Measurements from ENCODE around the gene PIAS4.
A peak's percentile ranks its signal among the peaks of the same experiment; 100 is the strongest.
"Not testable (repeated sequence)": the region's sequence is repeated elsewhere in the genome, so short reads cannot be mapped to it uniquely, and the experiment has no call there.

The PIAS4 gene

DNA sequence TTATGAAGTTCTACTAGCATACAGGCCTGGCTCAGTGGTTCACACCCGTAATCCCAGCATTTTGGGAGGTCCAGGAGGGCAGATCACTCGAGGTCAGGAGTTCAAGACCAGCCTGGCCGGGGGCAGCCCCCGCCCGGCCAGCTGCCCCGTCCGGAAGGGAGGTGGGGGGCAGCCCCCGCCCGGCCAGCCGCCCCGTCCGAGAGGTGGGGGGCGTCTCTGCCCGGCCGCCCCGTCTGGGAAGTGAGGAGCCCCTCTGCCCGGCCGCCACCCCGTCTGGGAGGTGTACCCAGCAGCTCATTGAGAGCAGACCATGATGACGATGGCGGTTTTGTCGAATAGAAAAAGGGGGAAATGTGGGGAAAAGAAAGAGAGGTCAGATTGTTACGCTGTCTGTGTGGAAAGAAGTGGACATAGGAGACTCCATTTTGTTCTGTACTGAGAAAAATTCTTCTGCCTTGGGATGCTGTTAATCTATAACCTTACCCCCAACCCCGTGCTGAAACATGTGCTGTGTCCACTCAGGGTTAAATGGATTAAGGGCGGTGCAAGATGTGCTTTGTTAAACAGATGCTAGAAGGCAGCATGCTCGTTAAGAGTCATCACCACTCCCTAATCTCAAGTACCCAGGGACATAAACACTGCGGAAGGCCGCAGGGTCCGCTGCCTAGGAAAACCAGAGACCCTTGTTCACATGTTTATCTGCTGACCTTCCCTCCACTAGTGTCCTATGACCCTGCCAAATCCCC lies 8.7 kb upstream of the PIAS4 start:
- not testable (repeated sequence) for DNase-seq

DNA sequence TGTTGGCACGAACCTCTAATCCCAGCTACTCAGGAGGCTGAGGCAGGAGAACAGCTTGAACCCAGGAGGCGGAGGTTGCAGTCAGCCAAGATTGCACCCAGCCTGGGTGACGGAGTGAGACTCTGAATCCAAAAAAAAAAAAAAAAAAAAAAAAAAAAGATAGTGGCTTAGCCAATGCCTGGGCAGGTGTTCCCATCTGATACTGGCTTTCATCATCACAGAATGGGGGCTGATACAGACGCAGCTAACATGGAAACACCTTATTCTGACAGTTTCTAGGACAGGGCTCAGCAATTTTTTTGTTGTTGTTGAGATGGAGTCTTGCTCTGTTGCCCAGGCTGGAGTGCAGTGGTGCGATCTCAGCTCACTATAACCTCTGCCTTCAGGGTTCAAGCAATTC lies 6.7 kb upstream of the PIAS4 start:
- not testable (repeated sequence) for DNase-seq

DNA sequence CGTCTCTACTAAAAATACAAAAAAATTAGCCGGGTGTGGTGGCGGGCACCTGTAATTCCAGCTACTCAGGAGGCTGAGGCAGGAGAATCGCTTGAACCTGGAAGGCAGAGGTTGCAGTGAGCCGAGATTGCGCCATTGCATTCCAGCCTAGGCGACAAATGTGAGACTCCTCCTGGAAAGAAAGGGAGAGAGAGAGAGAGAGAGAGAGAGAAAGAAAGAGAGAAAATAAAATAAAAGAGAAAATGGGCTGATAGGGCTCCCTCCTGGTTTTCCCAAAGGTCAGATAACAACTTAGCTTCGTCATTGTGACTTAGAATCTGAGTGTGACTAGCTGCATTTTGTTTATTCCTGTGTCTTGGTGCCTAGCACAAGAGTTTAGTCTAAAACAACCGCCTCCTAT lies 2.1 kb upstream of the PIAS4 start:
- not testable (repeated sequence) for DNase-seq

DNA sequence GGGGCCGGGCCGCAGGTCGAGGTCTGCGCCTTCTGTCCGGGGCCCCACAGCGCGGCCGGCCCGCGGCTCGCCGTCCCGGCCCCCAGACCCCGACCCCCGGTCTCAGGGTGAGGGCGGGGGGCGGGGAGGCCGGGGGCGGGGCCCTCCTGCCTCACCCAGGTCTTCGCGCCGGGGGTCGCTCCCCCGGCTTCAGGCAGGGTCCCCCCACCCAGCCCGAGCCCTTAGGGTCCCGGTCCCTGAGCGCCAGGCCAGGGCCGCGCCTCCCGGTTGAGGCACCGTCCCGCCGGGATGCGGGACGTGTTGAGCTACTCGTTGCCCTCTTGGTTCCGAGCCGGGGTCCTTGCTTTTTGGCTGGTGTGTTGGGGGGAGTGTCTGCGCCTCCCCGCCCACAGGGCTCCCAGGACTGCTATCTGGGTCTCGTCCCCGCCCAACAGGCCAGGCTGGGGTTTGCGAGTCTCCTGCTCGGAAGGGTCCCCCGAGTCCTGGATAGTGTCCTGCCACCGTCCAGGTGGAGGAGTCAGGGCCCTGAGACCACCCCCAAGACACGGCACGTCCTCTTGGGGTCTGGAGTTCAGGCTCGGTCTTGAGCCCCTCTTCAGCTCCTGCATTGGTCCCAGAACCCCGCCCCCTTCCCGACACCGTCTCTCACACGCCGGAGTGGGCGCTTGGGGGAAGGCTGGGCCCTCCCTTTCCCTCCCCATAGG lies 452 bp downstream of the PIAS4 start:
- DNase-seq: peak; percentile 36

DNA sequence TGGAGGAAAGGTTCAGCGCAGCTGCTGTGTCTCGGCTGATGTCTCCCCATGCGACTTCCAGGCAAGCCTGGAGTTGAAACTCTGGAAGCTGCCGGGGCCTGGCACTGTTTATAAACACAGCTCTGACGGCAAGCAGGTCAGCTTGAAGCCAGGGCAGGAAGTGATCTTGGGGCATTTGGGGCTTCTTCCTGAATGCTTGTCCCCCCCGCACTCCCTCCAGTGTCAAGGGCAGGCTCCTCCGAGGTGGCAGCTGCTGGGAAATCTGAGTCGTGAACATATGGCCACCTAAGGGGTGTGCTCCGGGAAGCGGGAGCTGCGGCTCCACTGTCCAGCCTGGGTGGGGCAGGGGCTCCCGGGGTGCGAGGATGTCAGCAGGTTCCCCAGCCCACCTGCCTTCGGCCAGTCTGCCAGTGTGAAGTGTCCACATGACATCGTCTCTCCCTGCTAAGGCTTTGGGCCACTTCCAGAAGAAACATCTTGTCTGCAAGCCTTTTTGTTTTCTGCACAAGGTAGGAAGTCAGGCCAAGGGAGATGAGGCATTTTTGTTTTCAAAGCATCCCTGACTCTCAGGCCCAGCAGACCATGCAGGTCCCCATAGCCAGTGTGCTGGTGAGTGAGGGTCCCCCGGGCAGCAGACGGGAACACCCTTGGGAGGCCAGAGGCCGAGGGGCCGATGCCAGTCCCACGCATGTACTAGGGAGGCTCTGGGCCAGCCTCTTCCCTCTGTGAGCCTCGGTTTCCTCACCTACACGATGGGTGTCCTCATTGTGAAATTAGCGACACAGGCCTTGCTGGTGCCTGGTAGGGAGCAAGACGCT lies 2.7 kb downstream of the PIAS4 start:
- DNase-seq: no peak

DNA sequence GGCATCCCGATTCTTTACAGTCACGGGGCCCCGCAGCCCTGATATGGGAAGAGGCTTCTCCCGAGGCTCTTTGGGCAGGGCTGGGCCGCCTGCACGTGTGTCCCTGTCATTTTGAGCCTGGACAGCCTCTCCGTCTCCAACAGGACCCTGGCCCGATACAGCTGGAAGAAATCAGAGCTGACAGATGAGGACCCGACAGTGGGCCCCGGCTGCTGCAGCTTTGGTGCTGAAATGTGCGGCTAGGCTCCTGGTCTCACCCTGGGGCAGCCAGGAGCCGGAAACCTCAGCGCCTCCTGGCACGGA lies 3.2 kb downstream of the PIAS4 start:
- DNase-seq: no peak

DNA sequence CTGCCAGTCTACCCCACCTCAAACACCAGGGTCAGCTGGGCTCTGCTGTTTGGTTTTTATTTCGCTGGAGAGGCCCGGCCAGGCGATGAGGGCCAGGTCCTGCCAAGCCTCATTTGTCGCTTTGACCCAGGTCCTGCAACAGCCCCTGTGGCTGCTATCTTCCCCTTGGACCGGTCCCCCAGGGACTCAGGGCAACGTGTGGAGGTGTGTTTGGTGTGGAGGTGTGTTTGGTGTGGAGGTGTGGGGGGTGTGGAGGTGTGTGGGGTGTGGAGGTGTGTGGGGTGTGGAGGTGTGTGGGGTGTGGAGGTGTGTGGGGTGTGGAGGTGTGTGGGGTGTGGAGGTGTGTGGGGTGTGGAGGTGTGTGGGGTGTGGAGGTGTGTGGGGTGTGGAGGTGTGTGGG lies 3.9 kb downstream of the PIAS4 start:
- not testable (repeated sequence) for DNase-seq

DNA sequence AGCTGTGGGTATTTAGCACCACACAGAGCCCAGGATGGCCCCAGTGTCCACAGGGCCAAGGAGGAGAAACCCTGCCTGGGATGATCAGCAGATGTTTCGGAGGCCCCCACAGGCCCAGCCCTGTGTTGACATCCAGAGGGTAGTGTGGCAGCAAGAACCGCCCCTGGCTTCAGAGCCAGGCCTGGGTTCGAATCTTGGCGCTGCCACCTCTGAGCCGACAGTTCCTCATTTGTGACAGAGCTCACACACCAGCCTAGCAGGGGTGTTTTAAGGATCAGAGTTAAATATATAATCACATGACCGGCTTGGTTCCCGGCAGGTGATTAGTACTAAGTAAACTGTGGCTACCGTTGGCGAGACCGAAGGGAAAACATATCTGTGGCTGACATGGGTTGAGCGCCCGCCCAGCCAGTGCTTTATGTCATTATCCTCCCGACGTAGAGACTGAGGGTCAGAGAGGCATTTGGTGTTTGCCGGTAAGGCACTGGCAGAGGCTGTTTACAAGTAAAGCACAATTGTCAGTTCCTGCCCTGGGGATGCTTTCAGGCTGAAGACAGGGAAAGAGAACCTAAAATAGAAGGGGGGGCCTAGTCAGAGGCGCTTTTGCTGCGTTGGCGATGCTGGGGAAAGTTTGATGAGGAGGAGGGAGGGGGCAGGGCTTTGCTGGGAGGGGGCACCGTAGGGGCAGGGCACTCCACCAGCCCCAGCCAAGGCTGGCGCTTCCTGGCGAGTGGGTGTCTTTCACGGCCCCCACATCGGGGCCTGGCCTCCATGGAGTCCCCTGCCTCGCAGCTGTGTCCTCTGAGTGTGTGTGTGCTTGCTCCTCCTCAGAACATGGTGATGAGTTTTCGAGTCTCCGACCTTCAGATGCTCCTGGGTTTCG lies 4.8 kb downstream of the PIAS4 start:
- no peak for DNase-seq

DNA sequence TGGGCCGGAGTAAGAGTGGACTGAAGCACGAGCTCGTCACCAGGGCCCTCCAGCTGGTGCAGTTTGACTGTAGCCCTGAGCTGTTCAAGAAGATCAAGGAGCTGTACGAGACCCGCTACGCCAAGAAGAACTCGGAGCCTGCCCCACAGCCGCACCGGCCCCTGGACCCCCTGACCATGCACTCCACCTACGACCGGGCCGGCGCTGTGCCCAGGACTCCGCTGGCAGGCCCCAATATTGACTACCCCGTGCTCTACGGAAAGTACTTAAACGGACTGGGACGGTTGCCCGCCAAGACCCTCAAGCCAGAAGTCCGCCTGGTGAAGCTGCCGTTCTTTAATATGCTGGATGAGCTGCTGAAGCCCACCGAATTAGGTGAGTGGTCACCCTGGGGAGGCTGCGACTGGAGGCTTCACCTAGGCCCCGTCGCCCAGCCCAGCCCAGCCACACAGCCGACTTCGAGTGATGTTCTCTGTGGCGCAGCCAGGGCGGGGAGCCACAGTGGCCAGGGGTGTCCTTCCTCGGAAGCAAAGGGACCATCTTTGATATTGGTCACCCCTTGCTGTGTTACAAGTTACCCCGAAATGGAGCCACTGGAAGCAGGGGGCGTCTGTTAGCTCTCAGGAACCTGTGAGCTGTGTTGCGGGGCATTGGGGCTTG lies 5.6 kb downstream of the PIAS4 start:
- DNase-seq: no peak

DNA sequence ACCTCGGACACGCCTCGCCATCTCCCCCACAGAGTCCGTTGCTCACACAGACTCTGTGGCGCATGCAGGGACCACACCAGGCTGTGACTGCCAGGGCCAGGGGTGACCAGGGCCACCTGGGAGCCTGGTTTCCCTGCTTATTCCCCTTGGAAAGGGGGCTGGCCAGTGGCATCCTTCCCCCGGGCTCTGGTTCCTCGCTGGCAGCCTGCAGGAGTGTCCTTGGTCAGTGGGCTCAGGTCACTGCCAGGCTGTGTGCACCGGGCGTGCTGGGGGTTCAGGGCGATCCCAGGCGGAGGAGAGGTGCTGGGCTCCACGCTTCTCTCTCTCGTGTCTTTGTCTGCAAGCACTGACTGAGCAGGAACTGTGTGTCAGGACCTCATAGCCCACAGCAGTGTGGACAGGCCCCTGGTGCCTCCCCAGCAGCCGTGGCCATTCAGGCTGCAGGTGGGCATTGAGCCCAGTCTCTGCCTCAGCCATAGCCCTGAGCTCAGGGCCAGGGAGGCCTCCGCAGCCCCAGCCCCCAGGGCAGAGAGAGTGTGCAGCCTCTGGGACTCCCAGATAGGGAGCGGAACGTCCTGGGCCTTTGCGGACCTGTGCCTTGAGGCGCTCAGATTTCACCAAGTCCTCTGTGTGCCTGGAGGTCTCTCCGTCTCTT lies 6.5 kb downstream of the PIAS4 start:
- DNase-seq: no peak

DNA sequence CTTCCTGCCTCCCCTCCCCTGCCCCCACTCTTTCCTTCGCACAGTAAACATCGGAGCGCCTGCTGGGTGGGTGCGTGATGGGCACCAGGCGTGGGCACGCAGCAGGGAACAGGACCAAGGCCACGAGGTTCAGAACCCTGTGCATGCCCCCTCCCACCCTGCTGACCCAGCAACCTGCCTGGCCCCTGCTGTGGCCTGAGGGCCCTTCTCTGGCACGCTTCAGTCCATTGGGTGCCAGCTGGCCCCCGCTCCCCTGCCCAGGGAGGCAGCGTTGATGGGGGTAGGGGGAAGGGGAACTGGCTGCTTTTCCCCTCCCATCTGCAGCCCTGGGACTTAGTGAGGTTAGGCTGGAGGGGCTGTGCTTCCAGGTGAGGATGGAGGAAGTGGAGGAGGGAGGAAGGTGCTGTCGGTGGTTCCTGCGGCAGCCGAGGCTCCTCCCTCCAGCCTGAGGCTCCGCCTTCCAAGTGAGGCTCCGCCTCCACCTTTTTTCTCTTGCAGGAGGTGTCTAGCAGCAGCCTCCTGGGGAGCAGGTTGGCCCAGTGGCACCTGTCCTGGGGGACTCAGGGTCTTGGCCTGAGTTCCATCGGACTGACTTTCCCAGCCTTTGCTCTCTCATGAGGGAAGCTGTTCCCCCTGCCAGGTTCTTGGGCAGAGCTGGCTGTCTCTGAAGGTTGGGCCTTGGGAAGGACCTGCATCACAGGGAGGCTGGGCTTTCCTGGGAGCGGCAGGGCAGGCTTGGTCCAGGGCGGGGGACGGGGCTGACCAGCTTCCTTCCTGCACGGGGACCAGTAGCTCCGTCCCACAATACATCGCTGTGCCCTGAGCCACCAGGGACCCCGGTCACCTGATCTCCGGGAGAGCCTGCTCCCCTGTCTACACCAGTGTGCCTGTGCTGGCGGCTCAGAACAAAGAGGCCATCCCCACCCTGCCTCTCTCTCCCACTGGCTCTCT lies 7.3 kb downstream of the PIAS4 start:
- DNase-seq: peak; percentile 66

DNA sequence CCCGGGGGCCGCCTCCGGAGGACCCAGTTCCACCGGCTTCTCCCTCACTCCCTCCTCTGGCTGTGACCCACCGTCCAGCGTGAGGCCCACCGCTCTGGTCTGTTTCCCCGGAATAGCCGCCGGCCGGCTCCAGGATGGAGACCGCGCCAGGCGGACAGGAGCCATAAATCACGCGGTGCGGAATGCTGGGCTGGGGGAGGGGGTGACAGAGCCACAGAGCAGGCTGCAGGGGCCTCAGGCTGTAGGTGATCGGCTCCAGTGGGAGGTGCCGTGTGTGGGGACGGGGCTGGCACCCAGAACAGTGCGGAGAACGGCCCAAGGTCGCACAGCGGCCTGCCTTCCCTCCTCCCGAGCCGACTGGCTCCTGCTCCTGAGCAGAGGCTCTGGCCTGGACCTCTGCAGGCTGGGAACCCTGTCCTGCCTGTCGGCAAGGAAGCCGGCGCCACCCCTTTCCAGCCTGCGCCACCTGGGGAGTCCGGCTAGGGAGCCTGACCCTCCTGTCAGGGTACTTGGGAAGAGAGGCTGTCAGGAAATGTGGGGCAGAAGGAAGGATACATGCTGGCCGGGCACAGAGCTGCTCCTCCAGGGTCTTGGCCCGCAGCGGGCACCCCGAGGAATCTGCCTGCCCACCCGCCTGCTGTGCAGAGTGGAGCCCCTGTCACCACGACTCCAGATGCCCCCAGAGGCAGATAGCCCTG lies 8.3 kb downstream of the PIAS4 start:
- no peak for DNase-seq

DNA sequence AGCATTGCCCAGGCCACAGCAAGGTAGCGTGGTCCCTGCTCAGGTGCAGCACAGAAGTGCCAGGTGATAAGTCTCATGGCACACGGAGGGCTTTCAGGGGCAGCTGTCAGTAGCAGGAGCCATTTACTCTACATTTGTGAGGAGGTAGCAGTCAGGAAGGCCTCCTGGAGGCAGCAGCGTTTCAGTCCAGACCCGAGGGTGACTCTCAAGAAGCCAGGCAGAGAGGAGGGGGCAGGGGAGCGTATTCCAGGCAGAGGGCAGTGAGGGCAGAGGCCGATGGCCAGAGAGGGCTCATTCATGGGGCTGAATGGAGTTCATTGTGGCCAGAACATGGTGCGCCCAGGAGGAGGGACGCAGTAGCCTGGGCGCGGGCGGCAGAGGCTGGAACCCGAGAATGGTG lies 8.9 kb downstream of the PIAS4 start:
- no peak for DNase-seq

DNA sequence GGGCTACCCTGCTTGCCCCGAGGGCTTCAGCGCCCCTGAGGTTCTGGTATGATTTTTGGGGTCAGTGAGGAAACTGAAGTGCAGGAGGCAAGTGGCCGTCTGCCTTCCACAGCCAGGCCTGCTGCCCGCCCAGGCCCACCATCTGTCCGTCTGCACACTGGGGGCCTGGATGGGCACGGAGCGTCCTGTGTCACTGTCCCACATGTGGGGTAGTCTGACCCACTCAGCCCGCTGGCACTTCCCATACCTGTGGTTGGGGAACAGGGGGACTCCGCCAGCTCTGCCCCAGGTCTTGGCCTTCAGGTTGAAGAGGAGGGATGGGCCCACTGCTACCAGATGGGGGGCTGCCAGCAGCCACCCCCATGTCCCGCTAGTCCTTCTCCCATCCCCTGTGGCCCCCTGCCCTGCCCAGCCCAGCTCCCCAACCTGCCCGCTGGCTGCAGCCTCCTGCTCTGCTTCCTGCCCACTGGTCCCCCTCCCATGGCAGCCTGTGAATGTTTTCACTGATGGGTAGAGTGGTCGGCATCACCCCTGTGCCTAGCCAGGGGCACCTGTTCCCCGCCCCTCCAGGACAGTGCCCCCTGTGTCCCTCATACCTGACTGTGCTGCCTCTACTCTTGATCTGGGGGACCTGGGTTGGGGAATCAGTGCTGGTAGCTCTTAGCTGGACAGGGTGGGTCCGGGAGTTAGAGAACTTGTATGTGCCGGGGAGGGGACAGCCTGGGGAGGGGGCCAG lies 9.5 kb downstream of the PIAS4 start:
- DNase-seq: no peak

DNA sequence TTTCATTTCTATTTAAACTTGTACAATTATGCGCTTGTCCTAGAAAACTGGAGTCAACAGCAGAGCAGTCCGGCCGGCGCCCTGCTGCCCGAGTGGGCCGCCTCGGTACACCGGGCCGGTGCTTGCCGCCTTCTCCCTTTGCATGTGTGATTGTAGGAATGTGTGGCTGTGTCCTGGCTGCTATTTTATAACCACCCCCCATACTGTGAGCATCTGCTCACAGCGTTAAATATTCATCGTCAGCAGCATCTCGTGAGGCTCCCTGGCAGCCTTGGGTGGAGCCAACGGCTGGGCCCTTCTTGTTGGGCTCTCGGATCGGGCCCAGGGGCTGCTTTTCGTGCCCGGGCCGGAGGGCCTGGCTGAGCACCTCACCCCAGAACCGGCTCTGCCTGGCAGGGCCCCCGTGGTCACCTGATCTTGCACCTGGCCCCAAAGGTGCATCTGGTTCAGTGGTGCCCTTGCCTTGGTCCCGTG lies 10.6 kb downstream of the PIAS4 start:
- no peak for DNase-seq

DNA sequence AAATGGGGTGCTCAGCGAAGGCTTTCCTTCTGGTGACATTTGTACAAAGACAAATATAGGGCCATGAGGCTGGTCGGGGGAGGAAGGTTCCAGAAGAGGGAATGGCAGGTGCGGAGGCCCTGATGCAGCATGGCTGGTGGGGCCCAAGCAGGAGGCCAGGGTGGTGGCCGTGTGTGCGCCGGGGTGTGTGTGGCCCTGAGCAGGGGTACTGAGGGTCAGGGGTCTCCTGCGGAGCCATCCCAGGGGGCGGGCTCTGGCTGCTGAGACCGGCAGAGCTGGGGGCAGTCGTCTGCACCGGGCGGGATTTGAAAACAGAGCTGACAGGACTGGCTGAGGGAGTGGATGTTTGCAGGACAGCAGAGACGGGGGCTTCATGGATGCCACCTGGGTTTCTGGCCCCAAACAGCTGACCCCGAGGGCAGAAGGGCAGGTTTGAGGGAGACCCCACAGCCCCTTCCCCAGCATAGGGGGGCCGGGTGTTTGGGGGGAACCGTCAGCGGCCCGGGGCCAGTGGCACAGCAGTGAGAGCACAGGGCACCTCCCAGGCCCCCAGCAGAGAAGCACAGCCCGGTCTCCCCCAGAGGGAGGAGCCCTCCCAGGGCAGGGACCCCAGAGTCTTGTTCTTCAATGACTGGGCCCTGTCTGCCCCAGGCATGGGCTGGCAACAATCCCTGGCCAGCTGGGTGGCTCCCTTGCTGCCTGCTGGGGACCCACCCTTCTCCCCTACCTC lies 11.4 kb downstream of the PIAS4 start:
- DNase-seq: no peak

DNA sequence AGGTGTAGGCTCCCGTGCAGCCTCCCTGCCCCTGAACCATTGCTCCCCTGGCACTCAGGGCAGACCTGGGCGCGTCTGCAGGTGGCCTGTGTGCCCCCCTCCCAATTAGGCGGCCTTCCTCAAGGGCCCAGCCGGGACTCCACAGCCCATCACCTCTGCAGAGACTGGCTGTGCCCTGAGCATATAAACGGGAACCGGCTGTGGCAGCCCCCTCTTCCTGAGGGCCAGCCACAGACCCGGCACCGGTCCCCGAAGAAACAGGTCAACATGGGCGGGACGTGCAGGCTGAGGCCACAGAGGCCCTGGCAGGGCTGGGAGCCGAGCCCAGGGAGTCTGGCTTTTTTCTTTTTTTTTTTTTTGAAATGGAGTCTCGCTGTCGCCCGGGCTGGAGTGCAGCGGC lies 12.0 kb downstream of the PIAS4 start:
- DNase-seq: no peak
